GM06990 (cell line): ENCODE results near the gene MAFF.
A peak's percentile ranks its signal among the peaks of the same experiment; 100 is the strongest.

Experiments
- DNase-seq: peaks from one replicate; pipeline ENCODE4 v3.0.0-alpha.2; 2011; ENCODE audit not compliant: insufficient read length; ENCODE audit errors: extremely low read depth
- H3K27me3 ChIP-seq: replicated peaks from 2 replicates; pipeline ENCODE4 v1.6.0; 2011; ENCODE audit warnings: low read length; ENCODE audit not compliant: control insufficient read depth, insufficient read depth
- H3K36me3 ChIP-seq: 2 replicates; pipeline ENCODE4 v1.5.1; 2011; ENCODE audit warnings: low read length; ENCODE audit not compliant: control insufficient read depth, insufficient read depth
- H3K4me3 ChIP-seq: replicated peaks from 2 replicates; pipeline ENCODE4 v1.5.1; 2011; ENCODE audit warnings: low read depth, mild to moderate bottlenecking, control low read depth, low read length
- TF ChIP-seq, protein P1 (sequence below): IDR thresholded peaks from 2 replicates; pipeline ENCODE4 v1.5.1; 2011; ENCODE audit warnings: low read length, control low read depth, mild to moderate bottlenecking, inconsistent platforms; ENCODE audit not compliant: insufficient read depth, poor library complexity, severe bottlenecking

The MAFF gene

DNA sequence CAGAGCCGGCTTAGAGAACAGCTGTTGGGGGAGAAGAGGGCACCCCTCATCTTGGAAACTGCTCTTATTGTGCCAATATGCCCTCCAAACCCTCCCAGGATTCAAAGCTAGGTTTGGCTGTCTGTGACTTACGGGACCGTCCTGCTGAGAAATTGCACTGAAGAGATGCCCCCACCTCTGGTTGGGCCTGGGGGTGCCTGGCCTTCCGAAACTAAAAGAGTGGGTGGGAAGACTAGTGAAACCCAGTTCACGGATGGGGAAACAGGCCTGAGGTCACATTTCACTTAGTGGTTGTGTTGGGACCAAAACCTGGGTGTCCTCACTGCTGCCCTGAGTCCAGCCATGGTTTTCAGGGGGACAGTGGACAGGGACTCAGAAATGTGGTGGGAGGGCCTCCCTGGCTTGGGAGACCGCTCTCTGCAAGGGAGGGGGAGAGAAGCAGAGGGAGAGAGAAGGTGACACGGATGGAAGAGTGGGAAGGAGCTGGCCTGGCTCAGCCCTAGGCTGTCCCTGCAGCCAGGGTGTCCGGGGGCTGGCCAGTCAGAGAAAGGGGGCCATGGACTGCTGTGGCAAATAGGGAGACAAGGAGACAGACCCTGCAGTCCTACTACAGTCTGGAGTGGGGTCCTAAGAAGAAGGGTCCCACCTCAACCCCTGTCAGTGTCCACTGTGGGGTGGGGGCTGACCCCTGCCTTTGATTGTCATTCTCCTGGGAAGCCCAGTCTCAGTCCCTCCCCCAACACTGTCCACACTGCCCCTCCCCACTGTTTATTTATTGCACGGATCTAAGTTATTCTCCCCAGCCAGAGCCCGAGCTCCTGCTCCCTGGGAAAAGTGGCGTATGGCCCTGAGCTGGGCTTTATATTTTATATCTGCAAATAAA is 13.6 kb downstream of the MAFF start:
- DNase-seq, result no peak
- H3K36me3 ChIP-seq, result no peaks in the 10 kb centered on the region; the same call in 1 of the 2 replicates
- TF ChIP-seq, protein P1, sequence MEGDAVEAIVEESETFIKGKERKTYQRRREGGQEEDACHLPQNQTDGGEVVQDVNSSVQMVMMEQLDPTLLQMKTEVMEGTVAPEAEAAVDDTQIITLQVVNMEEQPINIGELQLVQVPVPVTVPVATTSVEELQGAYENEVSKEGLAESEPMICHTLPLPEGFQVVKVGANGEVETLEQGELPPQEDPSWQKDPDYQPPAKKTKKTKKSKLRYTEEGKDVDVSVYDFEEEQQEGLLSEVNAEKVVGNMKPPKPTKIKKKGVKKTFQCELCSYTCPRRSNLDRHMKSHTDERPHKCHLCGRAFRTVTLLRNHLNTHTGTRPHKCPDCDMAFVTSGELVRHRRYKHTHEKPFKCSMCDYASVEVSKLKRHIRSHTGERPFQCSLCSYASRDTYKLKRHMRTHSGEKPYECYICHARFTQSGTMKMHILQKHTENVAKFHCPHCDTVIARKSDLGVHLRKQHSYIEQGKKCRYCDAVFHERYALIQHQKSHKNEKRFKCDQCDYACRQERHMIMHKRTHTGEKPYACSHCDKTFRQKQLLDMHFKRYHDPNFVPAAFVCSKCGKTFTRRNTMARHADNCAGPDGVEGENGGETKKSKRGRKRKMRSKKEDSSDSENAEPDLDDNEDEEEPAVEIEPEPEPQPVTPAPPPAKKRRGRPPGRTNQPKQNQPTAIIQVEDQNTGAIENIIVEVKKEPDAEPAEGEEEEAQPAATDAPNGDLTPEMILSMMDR, result no peak
- H3K27me3 ChIP-seq, result no peaks in the 10 kb centered on the region
- H3K4me3 ChIP-seq, result no peak overlapping the region

- DNase-seq, result peak; percentile 41
- no peak overlapping the region for H3K4me3 ChIP-seq
- 0 out of 2 replicates have a peak, but pooled peaks cover 1% of the 10 kb centered on the region for H3K36me3 ChIP-seq
- no peaks in the 10 kb centered on the region for H3K27me3 ChIP-seq
- TF ChIP-seq, protein P1, result no peak
Observed at GRCh38 chr22:38218661-38219622, 17.1 kb downstream of the MAFF start.

GRCh38 chr22:38219632-38220031 is 17.8 kb downstream of the MAFF start:
- no peak for DNase-seq
- H3K36me3 ChIP-seq, result peaks cover 1% of the 10 kb centered on the region; the same call in 1 of the 2 replicates
- H3K4me3 ChIP-seq, result no peak overlapping the region
- TF ChIP-seq, protein P1, result no peak
- no peaks in the 10 kb centered on the region for H3K27me3 ChIP-seq

- TF ChIP-seq, protein P1, result no peak
- H3K4me3 ChIP-seq, result no peak overlapping the region
- peaks cover 4% of the 10 kb centered on the region; the same call in 1 of the 2 replicates for H3K36me3 ChIP-seq
- no peak for DNase-seq
- H3K27me3 ChIP-seq, result no peaks in the 10 kb centered on the region
Observed at GRCh38 chr22:38220163-38220562, 18.4 kb downstream of the MAFF start.

DNA sequence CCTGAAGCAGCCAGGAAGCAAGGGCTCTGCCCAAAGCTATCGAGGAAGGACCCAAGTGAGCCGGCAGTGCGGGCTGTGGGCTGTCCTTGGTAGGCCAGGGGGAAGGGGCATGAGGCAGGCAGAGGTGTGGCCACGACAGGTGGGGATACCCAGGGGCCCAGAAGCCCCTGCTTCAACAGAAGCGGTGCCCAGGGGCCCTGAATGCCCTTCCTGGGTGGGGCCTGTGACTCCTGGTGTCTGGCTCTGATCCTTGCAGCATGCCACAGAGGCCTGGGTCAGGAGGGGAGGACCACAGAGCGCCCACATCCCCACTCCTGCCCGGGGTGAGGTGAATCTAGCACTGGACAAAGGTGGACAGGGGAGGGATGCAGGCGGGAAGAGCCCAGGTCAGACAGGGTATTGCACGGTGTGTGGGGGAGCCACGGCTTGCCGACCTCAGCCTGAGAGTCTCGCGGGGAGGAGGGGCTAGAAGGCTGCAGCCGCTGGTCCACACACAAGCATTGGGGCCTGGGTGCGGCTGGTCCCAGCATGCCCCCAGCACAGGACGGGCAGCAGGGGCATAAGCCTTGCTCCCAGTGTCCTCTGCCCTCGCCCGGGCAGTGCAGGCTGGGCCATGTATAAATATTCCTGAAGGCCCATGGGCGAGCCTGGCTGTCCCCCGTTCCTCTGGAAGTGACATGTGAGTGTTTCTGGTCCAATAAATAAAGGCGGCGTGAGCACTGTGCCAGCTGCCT is 19.0 kb downstream of the MAFF start:
- no peak for DNase-seq
- TF ChIP-seq, protein P1, result no peak
- Histone ChIP-seq H3K4me3 (no peak overlapping the region), H3K27me3 (no peaks in the 10 kb centered on the region), H3K36me3 (peaks cover 4% of the 10 kb centered on the region; the same call in 1 of the 2 replicates)
